Panc1 (cell line): ENCODE data around the gene MYMK. TPM values are rescaled to one million over a fixed set of nuclear protein-coding genes. Genes with fewer than 3 reads are reported as not detected.

Experiments
- ATAC-seq: fragments of 200-7000 bp; cut with Tn5 transposase; 2 replicates; pipeline ENCODE4 v1.9.1; 2020; ENCODE audit warnings: mild to moderate bottlenecking, moderate library complexity
- BruUV-seq: library from RNA; stranded (reverse); fragments of 400-500 nt; replicated peaks from 2 replicates; lab custom pipeline; 2021; lab: Mats Ljungman, UMichigan
- CTCF ChIA-PET: fragments of 300-600 bp; sonication (Branson Sonifier 250); formaldehyde crosslinking; loops from one replicate; lab custom pipeline; 2022; ENCODE audit warnings: antibody characterized with exemption; lab: Charles Lee
- POLR2A ChIA-PET: fragments of 300-600 bp; sonication (Branson Sonifier 250); formaldehyde crosslinking; loops from one replicate; lab custom pipeline; 2022; ENCODE audit warnings: antibody characterized with exemption; lab: Charles Lee
- DNase-seq: peaks from one replicate; pipeline ENCODE4 v3.0.0-alpha.2; 2010; ENCODE audit warnings: low read depth, low spot score
- H3K27ac ChIP-seq: 2 replicates; pipeline ENCODE4 v1.5.1; 2011; ENCODE audit warnings: mild to moderate bottlenecking, low read length, inconsistent platforms
- H3K27me3 ChIP-seq: fragments of 200-500 bp; sonication (Bioruptor generic); 2 replicates; pipeline ENCODE4 v1.6.0; 2014; ENCODE audit warnings: low read length, inconsistent platforms; ENCODE audit not compliant: control insufficient read depth, insufficient read depth
- H3K36me3 ChIP-seq: fragments of 200-500 bp; sonication (Bioruptor generic); 2 replicates; pipeline ENCODE4 v1.5.1; 2014; ENCODE audit warnings: inconsistent platforms, mild to moderate bottlenecking, low read length, moderate library complexity; ENCODE audit not compliant: control insufficient read depth, insufficient read depth
- H3K4me1 ChIP-seq: 2 replicates; pipeline ENCODE4 v1.5.1; 2011; ENCODE audit warnings: inconsistent platforms, mild to moderate bottlenecking, low read length, moderate library complexity; ENCODE audit not compliant: control insufficient read depth, insufficient read depth
- H3K4me3 ChIP-seq, 2 experiments: 2 replicates each; pipeline ENCODE4 v1.5.1; 2011 to 2012; ENCODE audit warnings: low read depth in 2 of 2, low read length in 2 of 2, mild to moderate bottlenecking in 2 of 2, inconsistent platforms in 1 of 2, moderate library complexity in 1 of 2
- H3K9me3 ChIP-seq: fragments of 200-500 bp; sonication (Bioruptor generic); 2 replicates; pipeline ENCODE4 v1.5.1; 2014; ENCODE audit warnings: low read depth, mild to moderate bottlenecking, inconsistent platforms, low read length, moderate library complexity; ENCODE audit not compliant: control insufficient read depth, insufficient read depth
- POLR2AphosphoS5 ChIP-seq: IDR thresholded peaks from 2 replicates; pipeline ENCODE4 v1.6.1; 2012; ENCODE audit warnings: mild to moderate bottlenecking, low read depth, low read length, moderate library complexity
- SIN3A ChIP-seq: IDR thresholded peaks from 2 replicates; pipeline ENCODE4 v1.6.1; 2012; ENCODE audit warnings: low read depth, mild to moderate bottlenecking, low read length, moderate library complexity, borderline replicate concordance; ENCODE audit not compliant: insufficient read depth
- TCF7L2 ChIP-seq: IDR thresholded peaks from 2 replicates; pipeline ENCODE4 v1.6.1; 2011; ENCODE audit warnings: mild to moderate bottlenecking, low read depth, low read length, inconsistent platforms
- in situ Hi-C: cut with HindIII; loops from 2 replicates; pipeline ENCODE4 v1.10.0; 2016; ENCODE audit warnings: low sequenced_read_pairs, low pct_unique_long_range_greater_than_20kb
- intact Hi-C: fragments of 100-400 bp; cut with micrococcal nuclease; formaldehyde crosslinking; loops from one replicate; pipeline ENCODE4 v1.10.0; 2022; ENCODE audit not compliant: unreplicated experiment
- total RNA-seq: library from RNA; stranded (reverse); gene quantifications from one replicate; pipeline ENCODE4 v1.2.1, GENCODE V29; 2021; ENCODE audit not compliant: unreplicated experiment
- TF ChIP-seq, protein P1 (sequence below), 2 experiments: IDR thresholded peaks; 2 replicates each; pipeline ENCODE4 v1.6.1; 2011 to 2012; ENCODE audit warnings: low read depth in 2 of 2, control low read depth in 1 of 2, low read length in 1 of 2, mild to moderate bottlenecking in 1 of 2, moderate library complexity in 1 of 2; ENCODE audit not compliant: insufficient read depth in 1 of 2
- TF ChIP-seq, protein P2 (sequence below): fragments of 450-650 bp; IDR thresholded peaks from 2 replicates; pipeline ENCODE4 v1.5.1; 2017; ENCODE audit warnings: mild to moderate bottlenecking

The MYMK gene
- total RNA-seq, 1 experiment from 2014 or later = not detected

DNA sequence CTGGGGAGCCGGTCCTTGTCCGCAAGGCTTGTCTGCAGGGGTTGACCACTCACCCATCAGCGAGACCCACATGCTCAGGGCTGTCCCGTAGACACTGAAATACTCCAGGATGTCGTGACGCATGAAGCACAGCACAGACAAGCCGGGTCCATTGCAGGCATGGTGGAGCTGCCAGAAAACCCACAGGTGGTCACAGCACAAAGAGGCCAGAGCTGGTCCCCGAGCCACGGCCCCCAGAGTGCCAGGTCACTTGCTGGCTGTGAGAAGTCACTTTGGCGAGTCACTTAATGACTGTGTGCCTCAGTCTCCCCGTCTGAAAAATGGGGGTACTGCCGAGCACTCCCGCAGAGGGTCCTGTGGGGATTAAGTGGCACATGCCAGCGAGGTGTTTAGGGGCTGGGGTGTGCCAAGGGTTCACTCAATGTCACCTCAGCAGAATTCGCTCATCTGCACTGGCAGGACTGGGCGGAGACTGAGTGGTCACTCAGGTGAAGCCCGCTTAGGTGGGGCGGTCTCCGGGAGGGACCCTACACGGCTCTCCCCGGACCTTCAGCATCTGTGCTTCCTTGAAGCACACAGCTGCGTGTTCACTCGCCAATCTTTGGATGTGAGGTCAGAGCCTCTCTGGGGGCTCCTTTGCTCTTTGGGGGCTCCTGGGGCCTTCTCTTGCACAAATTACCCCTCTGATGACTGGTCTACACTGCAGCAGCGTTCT lies 4.5 kb downstream of the MYMK start:
- in situ Hi-C loops (no loop called here), intact Hi-C loops (no loop called here)
- DNase-seq (no peak), ATAC-seq (no peak)
- CTCF ChIA-PET = no interaction called here
- TF ChIP-seq POLR2AphosphoS5 (no peak), TCF7L2 (no peak), SIN3A (no peak)
- TF ChIP-seq, protein P1, sequence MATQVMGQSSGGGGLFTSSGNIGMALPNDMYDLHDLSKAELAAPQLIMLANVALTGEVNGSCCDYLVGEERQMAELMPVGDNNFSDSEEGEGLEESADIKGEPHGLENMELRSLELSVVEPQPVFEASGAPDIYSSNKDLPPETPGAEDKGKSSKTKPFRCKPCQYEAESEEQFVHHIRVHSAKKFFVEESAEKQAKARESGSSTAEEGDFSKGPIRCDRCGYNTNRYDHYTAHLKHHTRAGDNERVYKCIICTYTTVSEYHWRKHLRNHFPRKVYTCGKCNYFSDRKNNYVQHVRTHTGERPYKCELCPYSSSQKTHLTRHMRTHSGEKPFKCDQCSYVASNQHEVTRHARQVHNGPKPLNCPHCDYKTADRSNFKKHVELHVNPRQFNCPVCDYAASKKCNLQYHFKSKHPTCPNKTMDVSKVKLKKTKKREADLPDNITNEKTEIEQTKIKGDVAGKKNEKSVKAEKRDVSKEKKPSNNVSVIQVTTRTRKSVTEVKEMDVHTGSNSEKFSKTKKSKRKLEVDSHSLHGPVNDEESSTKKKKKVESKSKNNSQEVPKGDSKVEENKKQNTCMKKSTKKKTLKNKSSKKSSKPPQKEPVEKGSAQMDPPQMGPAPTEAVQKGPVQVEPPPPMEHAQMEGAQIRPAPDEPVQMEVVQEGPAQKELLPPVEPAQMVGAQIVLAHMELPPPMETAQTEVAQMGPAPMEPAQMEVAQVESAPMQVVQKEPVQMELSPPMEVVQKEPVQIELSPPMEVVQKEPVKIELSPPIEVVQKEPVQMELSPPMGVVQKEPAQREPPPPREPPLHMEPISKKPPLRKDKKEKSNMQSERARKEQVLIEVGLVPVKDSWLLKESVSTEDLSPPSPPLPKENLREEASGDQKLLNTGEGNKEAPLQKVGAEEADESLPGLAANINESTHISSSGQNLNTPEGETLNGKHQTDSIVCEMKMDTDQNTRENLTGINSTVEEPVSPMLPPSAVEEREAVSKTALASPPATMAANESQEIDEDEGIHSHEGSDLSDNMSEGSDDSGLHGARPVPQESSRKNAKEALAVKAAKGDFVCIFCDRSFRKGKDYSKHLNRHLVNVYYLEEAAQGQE (IDR thresholded peaks at IDR 0.05; ENCODE audit: insufficient read depth in 1 of 2, low read depth in 2 of 2, low read length in 1 of 2) = no peak
- TF ChIP-seq, protein P2, sequence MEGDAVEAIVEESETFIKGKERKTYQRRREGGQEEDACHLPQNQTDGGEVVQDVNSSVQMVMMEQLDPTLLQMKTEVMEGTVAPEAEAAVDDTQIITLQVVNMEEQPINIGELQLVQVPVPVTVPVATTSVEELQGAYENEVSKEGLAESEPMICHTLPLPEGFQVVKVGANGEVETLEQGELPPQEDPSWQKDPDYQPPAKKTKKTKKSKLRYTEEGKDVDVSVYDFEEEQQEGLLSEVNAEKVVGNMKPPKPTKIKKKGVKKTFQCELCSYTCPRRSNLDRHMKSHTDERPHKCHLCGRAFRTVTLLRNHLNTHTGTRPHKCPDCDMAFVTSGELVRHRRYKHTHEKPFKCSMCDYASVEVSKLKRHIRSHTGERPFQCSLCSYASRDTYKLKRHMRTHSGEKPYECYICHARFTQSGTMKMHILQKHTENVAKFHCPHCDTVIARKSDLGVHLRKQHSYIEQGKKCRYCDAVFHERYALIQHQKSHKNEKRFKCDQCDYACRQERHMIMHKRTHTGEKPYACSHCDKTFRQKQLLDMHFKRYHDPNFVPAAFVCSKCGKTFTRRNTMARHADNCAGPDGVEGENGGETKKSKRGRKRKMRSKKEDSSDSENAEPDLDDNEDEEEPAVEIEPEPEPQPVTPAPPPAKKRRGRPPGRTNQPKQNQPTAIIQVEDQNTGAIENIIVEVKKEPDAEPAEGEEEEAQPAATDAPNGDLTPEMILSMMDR = no peak
- Histone ChIP-seq H3K27me3 (no peaks in the 10 kb centered on the region), H3K27ac (no peak overlapping the region), H3K4me1 (no peaks in the 10 kb centered on the region), H3K36me3 (no peaks in the 10 kb centered on the region), H3K9me3 (no peaks in the 10 kb centered on the region), H3K4me3 (no peak overlapping the region)
- BruUV-seq = no TSS peak
- POLR2A ChIA-PET = interaction anchor here (0.5 kb wide), 1 partner anchor 12 kb away, joined by 3 read pairs; no protein-coding TSS in a partner anchor

DNA sequence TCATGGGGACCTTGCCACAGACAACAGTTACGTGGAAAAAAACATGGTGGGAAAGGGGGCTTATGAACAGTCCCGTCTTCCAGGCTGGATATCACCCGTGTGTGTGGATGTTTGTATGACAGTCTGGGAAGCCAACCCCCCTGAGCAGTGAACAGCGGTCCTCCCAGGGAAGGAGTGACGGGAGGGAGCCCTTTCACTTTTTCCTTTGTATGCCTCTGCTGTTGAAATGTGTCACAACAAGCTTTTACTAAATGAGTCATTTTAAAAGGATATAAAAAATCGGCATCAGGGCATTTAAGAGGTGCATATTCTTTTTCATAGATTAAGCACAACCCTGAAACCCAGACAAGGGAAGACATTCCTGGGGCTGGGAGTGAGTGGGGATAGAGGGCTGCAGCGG lies 5.1 kb downstream of the MYMK start:
- TF ChIP-seq, protein P2 = no peak
- no peak for TF ChIP-seq TCF7L2
- TF ChIP-seq, protein P1 (IDR thresholded peaks at IDR 0.05; ENCODE audit: insufficient read depth in 1 of 2, low read depth in 2 of 2, low read length in 1 of 2) = no peak
- no peak for TF ChIP-seq POLR2AphosphoS5
- TF ChIP-seq SIN3A = no peak
- ChIA-PET POLR2A (interaction anchor here (0.5 kb wide), 1 partner anchor 12 kb away, joined by 3 read pairs; no protein-coding TSS in a partner anchor), CTCF (no interaction called here)
- in situ Hi-C loops = no loop called here
- intact Hi-C loops = no loop called here
- ATAC-seq (no peak), DNase-seq (no peak)
- H3K4me1 ChIP-seq = no peaks in the 10 kb centered on the region
- H3K4me3 ChIP-seq = no peak overlapping the region
- H3K36me3 ChIP-seq = no peaks in the 10 kb centered on the region
- H3K9me3 ChIP-seq = no peaks in the 10 kb centered on the region
- BruUV-seq = no TSS peak
- H3K27me3 ChIP-seq = no peaks in the 10 kb centered on the region
- H3K27ac ChIP-seq = no peak overlapping the region
